Neural cell (in vitro differentiated cells): Measurements from ENCODE around the gene IMMP1L.

Experiments
- RAD21 ChIP-seq: fragments of 450-650 bp; conservative IDR thresholded peaks from 2 replicates; pipeline ENCODE4 v1.6.1; 2014; ENCODE audit warnings: antibody characterized with exemption, mild to moderate bottlenecking, moderate library complexity
- TAF1 ChIP-seq: IDR thresholded peaks from 2 replicates; pipeline ENCODE4 v1.6.1; 2012; ENCODE audit warnings: low read depth

DNA sequence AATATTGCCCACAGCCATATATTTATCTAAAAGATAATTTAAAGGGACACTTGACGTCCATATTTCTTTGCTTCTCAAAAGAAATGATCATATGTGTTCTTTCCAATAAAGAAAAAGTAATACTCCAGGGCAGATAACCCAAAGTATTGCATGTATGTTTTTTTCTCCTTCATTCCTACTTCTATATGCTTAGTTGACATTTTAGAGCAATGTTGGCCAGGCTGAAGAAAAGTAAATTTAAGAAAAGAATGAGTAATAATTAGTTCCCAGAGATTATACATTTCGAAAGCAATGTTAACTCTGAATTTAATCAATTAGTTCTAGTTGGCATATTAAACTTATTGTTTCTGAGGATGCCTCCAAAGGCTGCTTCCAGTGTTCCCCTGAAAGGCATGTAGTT, 91.6 kb downstream of the IMMP1L start:
- no peak for TF ChIP-seq TAF1
- no peak for TF ChIP-seq RAD21
